Smooth muscle cell (in vitro differentiated cells): ENCODE measurements around the gene NBEA. TPM values are rescaled to one million over a fixed set of nuclear protein-coding genes. Genes with fewer than 3 reads are reported as not detected.

Experiments
- DNase-seq: peaks from one replicate; lab custom pipeline; 2025; ENCODE audit not compliant: unreplicated experiment; lab: John Stamatoyannopoulos, UW
- H2AFZ ChIP-seq: fragments of 200-600 bp; sonication (generic); 2 replicates; pipeline ENCODE4 v1.6.0; 2016; ENCODE audit warnings: antibody characterized with exemption, low read depth, mild to moderate bottlenecking
- H3F3A ChIP-seq: fragments of 200-600 bp; sonication (generic); 2 replicates; pipeline ENCODE4 v1.6.0; 2017; ENCODE audit warnings: antibody characterized with exemption, low read depth
- H3K27ac ChIP-seq: fragments of 200-600 bp; sonication (generic); 2 replicates; pipeline ENCODE4 v1.5.1; 2016; ENCODE audit warnings: low read depth, mild to moderate bottlenecking
- H3K27me3 ChIP-seq: fragments of 200-600 bp; sonication (generic); 2 replicates; pipeline ENCODE4 v1.6.1; 2016; ENCODE audit warnings: low read depth, mild to moderate bottlenecking
- H3K36me3 ChIP-seq: fragments of 200-600 bp; sonication (generic); 2 replicates; pipeline ENCODE4 v1.5.1; 2016; ENCODE audit warnings: low read depth
- H3K4me1 ChIP-seq: fragments of 200-600 bp; sonication (generic); 2 replicates; pipeline ENCODE4 v1.5.1; 2016; ENCODE audit warnings: low read depth
- H3K4me2 ChIP-seq: fragments of 200-600 bp; sonication (generic); 2 replicates; pipeline ENCODE4 v1.6.0; 2016; ENCODE audit warnings: mild to moderate bottlenecking
- H3K4me3 ChIP-seq: fragments of 200-600 bp; sonication (generic); 2 replicates; pipeline ENCODE4 v1.5.1; 2016; ENCODE audit warnings: mild to moderate bottlenecking
- H3K79me2 ChIP-seq: fragments of 200-600 bp; sonication (generic); 2 replicates; pipeline ENCODE4 v1.6.0; 2016; ENCODE audit warnings: low read depth, mild to moderate bottlenecking
- H3K9ac ChIP-seq: fragments of 200-600 bp; sonication (generic); 2 replicates; pipeline ENCODE4 v1.6.0; 2016; ENCODE audit warnings: low read depth
- H3K9me3 ChIP-seq: fragments of 200-600 bp; sonication (generic); replicated peaks from 2 replicates; pipeline ENCODE4 v1.5.1; 2016; ENCODE audit warnings: low read depth
- H4K20me1 ChIP-seq: fragments of 200-600 bp; sonication (generic); 2 replicates; pipeline ENCODE4 v1.6.0; 2016; ENCODE audit warnings: low read depth
- WGBS: methylation state at CpG from one replicate; pipeline ENCODE4 v1.1.7; 2016; ENCODE audit warnings: low lambda C conversion rate; 5-methylcytosine and 5-hydroxymethylcytosine counted together
- polyA plus RNA-seq: library from polyadenylated mRNA; unstranded; fragments of >200 nt; fragmentation: Nextera tagmentation; extraction: Ambion mirVana; gene quantifications from 2 replicates; pipeline ENCODE4 v1.2.1, GENCODE V29; 2016
- total RNA-seq: library from RNA; depleted of rRNA; stranded (reverse); fragments of >200 nt; gene quantifications from 2 replicates; pipeline ENCODE4 v1.2.3, GENCODE V29; 2014
- TF ChIP-seq, protein P1 (sequence below): fragments of 200-600 bp; sonication (generic); IDR thresholded peaks from 2 replicates; pipeline ENCODE4 v1.5.1; 2017; ENCODE audit warnings: borderline replicate concordance, mild to moderate bottlenecking, antibody characterized with exemption; ENCODE audit not compliant: insufficient read depth, poor library complexity, severe bottlenecking

Gene NBEA
- total and polyA plus RNA-seq, 2 experiments from 2014 or later, result 3.6 to 11.7 TPM

DNA sequence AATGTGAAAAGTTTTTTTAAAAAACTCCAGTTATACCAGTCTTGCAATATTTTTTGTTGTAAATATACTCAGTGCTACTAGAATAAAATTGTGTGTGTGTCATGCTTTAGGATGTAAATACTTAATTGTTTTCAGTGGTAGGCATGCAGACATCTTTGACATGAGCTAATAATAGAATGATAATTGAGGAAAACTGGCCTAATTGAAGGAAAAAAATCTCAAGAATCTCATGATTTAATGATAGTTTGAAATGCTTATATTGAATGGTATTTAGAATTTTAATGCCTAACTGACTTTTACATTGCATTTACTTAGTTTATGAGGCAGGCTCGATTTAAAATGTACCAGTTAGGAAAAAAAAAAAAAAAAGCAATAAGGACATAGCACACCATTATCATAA lies 537.6 kb downstream of the NBEA start:
- no peak overlapping the region for H3K9ac ChIP-seq
- no peak overlapping the region for H3K27ac ChIP-seq
- H2AFZ ChIP-seq, result no peak overlapping the region
- peaks cover 25% of the 10 kb centered on the region for H3K4me1 ChIP-seq
- no peaks in the 10 kb centered on the region for H3F3A ChIP-seq
- TF ChIP-seq, protein P1, sequence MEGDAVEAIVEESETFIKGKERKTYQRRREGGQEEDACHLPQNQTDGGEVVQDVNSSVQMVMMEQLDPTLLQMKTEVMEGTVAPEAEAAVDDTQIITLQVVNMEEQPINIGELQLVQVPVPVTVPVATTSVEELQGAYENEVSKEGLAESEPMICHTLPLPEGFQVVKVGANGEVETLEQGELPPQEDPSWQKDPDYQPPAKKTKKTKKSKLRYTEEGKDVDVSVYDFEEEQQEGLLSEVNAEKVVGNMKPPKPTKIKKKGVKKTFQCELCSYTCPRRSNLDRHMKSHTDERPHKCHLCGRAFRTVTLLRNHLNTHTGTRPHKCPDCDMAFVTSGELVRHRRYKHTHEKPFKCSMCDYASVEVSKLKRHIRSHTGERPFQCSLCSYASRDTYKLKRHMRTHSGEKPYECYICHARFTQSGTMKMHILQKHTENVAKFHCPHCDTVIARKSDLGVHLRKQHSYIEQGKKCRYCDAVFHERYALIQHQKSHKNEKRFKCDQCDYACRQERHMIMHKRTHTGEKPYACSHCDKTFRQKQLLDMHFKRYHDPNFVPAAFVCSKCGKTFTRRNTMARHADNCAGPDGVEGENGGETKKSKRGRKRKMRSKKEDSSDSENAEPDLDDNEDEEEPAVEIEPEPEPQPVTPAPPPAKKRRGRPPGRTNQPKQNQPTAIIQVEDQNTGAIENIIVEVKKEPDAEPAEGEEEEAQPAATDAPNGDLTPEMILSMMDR, result no peak
- H4K20me1 ChIP-seq, result peaks cover 44% of the 10 kb centered on the region
- no peaks in the 10 kb centered on the region for H3K36me3 ChIP-seq
- no peaks in the 10 kb centered on the region for H3K9me3 ChIP-seq
- no peak overlapping the region for H3K4me2 ChIP-seq
- WGBS, result 69% methylated on average over 1 of the region's 1 CpG
- no peak for DNase-seq
- peak overlapping the region; percentile 6 for H3K4me3 ChIP-seq
- H3K27me3 ChIP-seq, result peaks cover 91% of the 10 kb centered on the region
- H3K79me2 ChIP-seq, result no peaks in the 10 kb centered on the region

- H3K9me3 ChIP-seq, result no peaks in the 10 kb centered on the region
- no peak overlapping the region for H2AFZ ChIP-seq
- H3K79me2 ChIP-seq, result no peaks in the 10 kb centered on the region
- H3K4me1 ChIP-seq, result peaks cover 18% of the 10 kb centered on the region
- H3K27ac ChIP-seq, result no peak overlapping the region
- 68% methylated on average over 2 of the region's 2 CpGs for WGBS
- no peak overlapping the region for H3K9ac ChIP-seq
- peaks cover 91% of the 10 kb centered on the region for H3K27me3 ChIP-seq
- no peaks in the 10 kb centered on the region for H3K36me3 ChIP-seq
- H3F3A ChIP-seq, result no peaks in the 10 kb centered on the region
- no peak overlapping the region for H3K4me2 ChIP-seq
- DNase-seq, result no peak
- peak overlapping the region; percentile 6 for H3K4me3 ChIP-seq
- TF ChIP-seq, protein P1, result no peak
- H4K20me1 ChIP-seq, result peaks cover 38% of the 10 kb centered on the region
Measured at GRCh38 chr13:35480346-35480745, 538.3 kb downstream of the NBEA start.

GRCh38 chr13:35481777-35482176 lies 539.7 kb downstream of the NBEA start:
- H3K4me3 ChIP-seq, result peak overlapping the region; percentile 6
- H3F3A ChIP-seq, result no peaks in the 10 kb centered on the region
- 75% methylated on average over 2 of the region's 2 CpGs for WGBS
- H3K4me2 ChIP-seq, result no peak overlapping the region
- no peaks in the 10 kb centered on the region for H3K79me2 ChIP-seq
- H3K27me3 ChIP-seq, result peaks cover 82% of the 10 kb centered on the region
- no peak overlapping the region for H3K9ac ChIP-seq
- no peak overlapping the region for H3K27ac ChIP-seq
- H3K4me1 ChIP-seq, result peaks cover 8% of the 10 kb centered on the region
- H3K9me3 ChIP-seq, result no peaks in the 10 kb centered on the region
- H2AFZ ChIP-seq, result no peak overlapping the region
- no peaks in the 10 kb centered on the region for H3K36me3 ChIP-seq
- DNase-seq, result no peak
- TF ChIP-seq, protein P1, result no peak
- H4K20me1 ChIP-seq, result peaks cover 24% of the 10 kb centered on the region

GRCh38 chr13:35482527-35482926 lies 540.5 kb downstream of the NBEA start:
- Histone ChIP-seq H3F3A (no peaks in the 10 kb centered on the region), H3K27ac (no peak overlapping the region), H3K9me3 (no peaks in the 10 kb centered on the region), H3K36me3 (no peaks in the 10 kb centered on the region), H3K79me2 (no peaks in the 10 kb centered on the region), H2AFZ (no peak overlapping the region), H3K9ac (no peak overlapping the region), H3K4me2 (no peak overlapping the region), H4K20me1 (peaks cover 17% of the 10 kb centered on the region), H3K4me1 (peaks cover 8% of the 10 kb centered on the region), H3K4me3 (peak overlapping the region; percentile 1), H3K27me3 (peaks cover 75% of the 10 kb centered on the region)
- 83% methylated on average over 1 of the region's 1 CpG for WGBS
- TF ChIP-seq, protein P1, result no peak
- DNase-seq, result no peak
